Immature natural killer cell (primary cell): Measurements from ENCODE around the gene WWC1. TPM values are rescaled to one million over a fixed set of nuclear protein-coding genes. Genes with fewer than 3 reads are reported as not detected.

Experiments used
- DNase-seq, 3 donors: peaks; one replicate each; pipeline ENCODE4 v3.0.0; 2022; ENCODE audit warnings: mixed read lengths in 1 of 3
- H3K27ac Mint-ChIP-seq, 6 donors: one replicate each; pipeline ENCODE4 v1.8.0; 2020; ENCODE audit warnings: mixed read lengths in 6 of 6, mild to moderate bottlenecking in 5 of 6, inconsistent platforms in 4 of 6, moderate library complexity in 3 of 6
- H3K27me3 Mint-ChIP-seq, 3 donors: one replicate each; pipeline ENCODE4 v1.8.0; 2020 to 2021; ENCODE audit warnings: low read depth in 3 of 3, mild to moderate bottlenecking in 3 of 3, mixed read lengths in 3 of 3, moderate library complexity in 3 of 3, inconsistent platforms in 1 of 3
- H3K36me3 Mint-ChIP-seq, 3 donors: one replicate each; pipeline ENCODE4 v1.8.0; 2020; ENCODE audit warnings: mixed read lengths in 3 of 3, inconsistent platforms in 2 of 3, mild to moderate bottlenecking in 2 of 3
- H3K4me1 Mint-ChIP-seq, 2 donors: one replicate each; pipeline ENCODE4 v1.8.0; 2020; ENCODE audit warnings: inconsistent platforms in 2 of 2, mild to moderate bottlenecking in 2 of 2, mixed read lengths in 2 of 2, moderate library complexity in 1 of 2
- H3K4me3 Mint-ChIP-seq, 5 donors: one replicate each; pipeline ENCODE4 v1.8.0; 2020; ENCODE audit warnings: mild to moderate bottlenecking in 5 of 5, mixed read lengths in 5 of 5, inconsistent platforms in 3 of 5, moderate library complexity in 3 of 5
- H3K9me3 Mint-ChIP-seq, 6 donors: one replicate each; pipeline ENCODE4 v1.8.0; 2020; ENCODE audit warnings: mild to moderate bottlenecking in 6 of 6, mixed read lengths in 6 of 6, inconsistent platforms in 4 of 6, moderate library complexity in 3 of 6
- polyA plus RNA-seq, 3 donors: library from polyadenylated mRNA; unstranded; fragments of 300-500 nt; fragmentation: Illumina TruSeq; gene quantifications; one replicate each; pipeline ENCODE4 v1.2.3, GENCODE V29; 2021

The WWC1 gene
- polyA plus RNA-seq, 3 donors from 2014 or later, result 0.40 TPM; not detected in 2

GRCh38 chr5:168377525-168377924 is 86.1 kb downstream of the WWC1 start:
- Mint-ChIP-seq H3K36me3 (no peaks in the 10 kb centered on the region), H3K27ac (no peak overlapping the region), H3K9me3 (peaks cover 0 to 5% (median 0%) of the 10 kb centered on the region in 6 donors), H3K4me1 (no peaks in the 10 kb centered on the region), H3K4me3 (no peak overlapping the region), H3K27me3 (peaks cover 0 to 2% (median 2%) of the 10 kb centered on the region in 3 donors)
- no peak for DNase-seq

GRCh38 chr5:168378741-168379140 is 87.3 kb downstream of the WWC1 start:
- Mint-ChIP-seq H3K4me1 (no peaks in the 10 kb centered on the region), H3K9me3 (peaks cover 0 to 7% (median 0%) of the 10 kb centered on the region in 6 donors), H3K27ac (no peak overlapping the region), H3K4me3 (no peak overlapping the region), H3K36me3 (no peaks in the 10 kb centered on the region), H3K27me3 (peaks cover 0 to 2% (median 2%) of the 10 kb centered on the region in 3 donors)
- DNase-seq, result no peak

- Mint-ChIP-seq H3K9me3 (peaks cover 0 to 10% (median 3%) of the 10 kb centered on the region in 6 donors), H3K36me3 (no peaks in the 10 kb centered on the region), H3K27ac (no peak overlapping the region), H3K4me3 (no peak overlapping the region), H3K4me1 (no peaks in the 10 kb centered on the region), H3K27me3 (peaks cover 0 to 2% (median 2%) of the 10 kb centered on the region in 3 donors)
- DNase-seq, result no peak
These were observed 91.0 kb downstream of the WWC1 start for GRCh38 chr5:168382421-168382820.

- DNase-seq, result no peak
- Mint-ChIP-seq H3K4me1 (no peaks in the 10 kb centered on the region), H3K36me3 (no peaks in the 10 kb centered on the region), H3K27ac (no peak overlapping the region), H3K9me3 (peaks cover 0 to 10% (median 3%) of the 10 kb centered on the region in 6 donors), H3K27me3 (peaks cover 0 to 9% (median 1%) of the 10 kb centered on the region in 3 donors), H3K4me3 (no peak overlapping the region)
These were observed 99.0 kb downstream of the WWC1 start for GRCh38 chr5:168390491-168390890.

GRCh38 chr5:168393773-168394172 is 102.3 kb downstream of the WWC1 start:
- no peaks in the 10 kb centered on the region for H3K4me1 Mint-ChIP-seq
- H3K27me3 Mint-ChIP-seq, result peaks cover 0 to 9% (median 1%) of the 10 kb centered on the region in 3 donors
- no peak overlapping the region for H3K27ac Mint-ChIP-seq
- no peak overlapping the region for H3K4me3 Mint-ChIP-seq
- H3K9me3 Mint-ChIP-seq, result peaks cover 0 to 10% (median 2%) of the 10 kb centered on the region in 6 donors
- no peak for DNase-seq
- no peaks in the 10 kb centered on the region for H3K36me3 Mint-ChIP-seq

- Mint-ChIP-seq H3K4me3 (no peak overlapping the region), H3K9me3 (no peaks in the 10 kb centered on the region), H3K27ac (no peak overlapping the region), H3K36me3 (no peaks in the 10 kb centered on the region), H3K4me1 (no peaks in the 10 kb centered on the region), H3K27me3 (no peaks in the 10 kb centered on the region)
- DNase-seq, result no peak
These were observed 109.2 kb downstream of the WWC1 start for GRCh38 chr5:168400429-168401220.

GRCh38 chr5:168401226-168401625 is 109.8 kb downstream of the WWC1 start:
- Mint-ChIP-seq H3K4me3 (no peak overlapping the region), H3K36me3 (no peaks in the 10 kb centered on the region), H3K27me3 (no peaks in the 10 kb centered on the region), H3K4me1 (no peaks in the 10 kb centered on the region), H3K9me3 (no peaks in the 10 kb centered on the region), H3K27ac (no peak overlapping the region)
- no peak for DNase-seq

- Mint-ChIP-seq H3K9me3 (no peaks in the 10 kb centered on the region), H3K4me1 (no peaks in the 10 kb centered on the region), H3K27me3 (no peaks in the 10 kb centered on the region), H3K4me3 (no peak overlapping the region), H3K36me3 (no peaks in the 10 kb centered on the region), H3K27ac (no peak overlapping the region)
- DNase-seq, result no peak
These were observed 110.4 kb downstream of the WWC1 start for GRCh38 chr5:168401880-168402279.

- no peaks in the 10 kb centered on the region for H3K9me3 Mint-ChIP-seq
- H3K4me1 Mint-ChIP-seq, result peaks cover under 1 to 3% of the 10 kb centered on the region in 2 donors
- no peak overlapping the region for H3K27ac Mint-ChIP-seq
- no peaks in the 10 kb centered on the region for H3K36me3 Mint-ChIP-seq
- no peak overlapping the region for H3K4me3 Mint-ChIP-seq
- H3K27me3 Mint-ChIP-seq, result peaks cover 0 to 2% (median 0%) of the 10 kb centered on the region in 3 donors
- DNase-seq, result no peak
These were observed 112.9 kb downstream of the WWC1 start for GRCh38 chr5:168404365-168404764.

- Mint-ChIP-seq H3K27me3 (peaks cover 0 to 2% (median 2%) of the 10 kb centered on the region in 3 donors), H3K27ac (no peak overlapping the region), H3K36me3 (no peaks in the 10 kb centered on the region), H3K9me3 (no peaks in the 10 kb centered on the region), H3K4me3 (no peak overlapping the region), H3K4me1 (peaks cover 7 to 10% of the 10 kb centered on the region in 2 donors)
- no peak for DNase-seq
These were observed 115.8 kb downstream of the WWC1 start for GRCh38 chr5:168407211-168407610.

GRCh38 chr5:168408561-168409305 is 117.3 kb downstream of the WWC1 start:
- DNase-seq, result no peak
- H3K4me3 Mint-ChIP-seq, result peak overlapping the region in 1 of 5 donors; percentile 84
- no peaks in the 10 kb centered on the region for H3K36me3 Mint-ChIP-seq
- no peaks in the 10 kb centered on the region for H3K9me3 Mint-ChIP-seq
- no peak overlapping the region for H3K27ac Mint-ChIP-seq
- peaks cover 2 to 3% (median 2%) of the 10 kb centered on the region in 3 donors for H3K27me3 Mint-ChIP-seq
- H3K4me1 Mint-ChIP-seq, result peaks cover 7 to 10% of the 10 kb centered on the region in 2 donors

- Mint-ChIP-seq H3K27ac (peak overlapping the region in 2 of 6 donors; percentile 84), H3K4me1 (peaks cover 7 to 10% of the 10 kb centered on the region in 2 donors), H3K4me3 (peak overlapping the region in 3 of 5 donors; percentile 38 to 84 (median 47)), H3K36me3 (no peaks in the 10 kb centered on the region), H3K27me3 (peaks cover 2 to 3% (median 2%) of the 10 kb centered on the region in 3 donors), H3K9me3 (no peaks in the 10 kb centered on the region)
- DNase-seq, result no peak
These were observed 118.4 kb downstream of the WWC1 start for GRCh38 chr5:168409591-168410458.

- peak overlapping the region in 1 of 6 donors; percentile 32 for H3K27ac Mint-ChIP-seq
- DNase-seq, result no peak
- no peak overlapping the region for H3K4me3 Mint-ChIP-seq
- no peaks in the 10 kb centered on the region for H3K36me3 Mint-ChIP-seq
- peaks cover 7 to 10% of the 10 kb centered on the region in 2 donors for H3K4me1 Mint-ChIP-seq
- peaks cover 0 to 2% (median 0%) of the 10 kb centered on the region in 6 donors for H3K9me3 Mint-ChIP-seq
- H3K27me3 Mint-ChIP-seq, result peaks cover 2 to 3% (median 2%) of the 10 kb centered on the region in 3 donors
These were observed 120.4 kb downstream of the WWC1 start for GRCh38 chr5:168411871-168412270.
